Measurements from ENCODE around the gene GRID2.

- no peak for TF ChIP-seq POLR2A (IDR thresholded peaks at IDR 0.05; ENCODE audit: low read depth, low read length)
- TF ChIP-seq TAF1 (IDR thresholded peaks at IDR 0.05; ENCODE audit: low read depth, low read length) = no peak
- TF ChIP-seq POLR2AphosphoS5 (IDR thresholded peaks at IDR 0.05; ENCODE audit: low read depth, low read length) = no peak
- no peak for TF ChIP-seq SPI1 (IDR thresholded peaks at IDR 0.05; ENCODE audit: low read depth, low read length)
- TF ChIP-seq PAX5 (IDR thresholded peaks at IDR 0.05; ENCODE audit: insufficient read depth, low read length, severe bottlenecking) = no peak
These were observed 332.5 kb downstream of the GRID2 start for GRCh38 chr4:92636038-92636806.

All from GM12891 (cell line).